Heart right ventricle (tissue), 16 donors: Measurements from ENCODE around the gene ATCAY. TPM values are rescaled to one million over a fixed set of nuclear protein-coding genes. Genes with fewer than 3 reads are reported as not detected.

ENCODE experiments used
- ATAC-seq, 8 donors: fragments of 200-7000 bp; cut with Tn5 transposase; one replicate each; pipeline ENCODE4 v1.9.1; 2020; ENCODE audit warnings: mild to moderate bottlenecking in 8 of 8, moderate library complexity in 8 of 8, moderate number of reproducible peaks in 1 of 8
- DNase-seq, 2 donors: peaks; one replicate each; pipeline ENCODE4 v3.0.0-alpha.2; 2020
- H3K27ac ChIP-seq, 10 donors: fragments of 200-600 bp; sonication (generic) in 2 of 10; one replicate each; pipeline versions ENCODE4 v1.5.0 to v1.8.0; 2020 to 2022; ENCODE audit warnings: mild to moderate bottlenecking in 3 of 10
- H3K27me3 ChIP-seq, 7 donors: fragments of 200-600 bp; one replicate each; pipeline ENCODE4 v1.8.0; 2021 to 2022; ENCODE audit warnings: mild to moderate bottlenecking in 2 of 7
- H3K36me3 ChIP-seq, 9 donors: fragments of 200-600 bp; sonication (generic) in 1 of 9; one replicate each; pipeline versions ENCODE4 v1.5.0 to v1.8.0; 2020 to 2022; ENCODE audit warnings: mild to moderate bottlenecking in 2 of 9
- H3K4me1 ChIP-seq, 9 donors: fragments of 200-600 bp; sonication (generic) in 1 of 9; one replicate each; pipeline versions ENCODE4 v1.5.0 to v1.8.0; 2020 to 2022; ENCODE audit warnings: mild to moderate bottlenecking in 4 of 9
- H3K4me3 ChIP-seq, 10 donors: fragments of 200-600 bp; sonication (generic) in 2 of 10; one replicate each; pipeline versions ENCODE4 v1.5.0 to v1.8.0; 2020 to 2022; ENCODE audit warnings: mild to moderate bottlenecking in 7 of 10, moderate library complexity in 2 of 10
- H3K9me3 ChIP-seq, 11 donors: fragments of 200-600 bp in 10 of 11; sonication (generic) in 2 of 11; one replicate each; pipeline versions ENCODE4 v1.5.0 to v1.8.0; 2013 to 2022; ENCODE audit warnings: mild to moderate bottlenecking in 2 of 11, control low read depth in 1 of 11, moderate library complexity in 1 of 11
- CTCF ChIP-seq, 9 donors: fragments of 200-600 bp; sonication (generic) in 2 of 9; IDR thresholded peaks; one replicate each; pipeline versions ENCODE4 v1.5.0 to v1.8.0; 2021 to 2022; ENCODE audit warnings: antibody characterized with exemption in 9 of 9, mild to moderate bottlenecking in 5 of 9, moderate library complexity in 1 of 9
- WGBS, 2 donors: extraction: QIAGEN DNeasy Blood & Tissue Kit; methylation state at CpG; one replicate each; pipeline ENCODE4 v1.1.7; 2013; ENCODE audit warnings: inconsistent platforms in 1 of 2; 5-methylcytosine and 5-hydroxymethylcytosine counted together
- intact Hi-C, 10 donors: fragments of 100-400 bp; cut with DNase I; formaldehyde crosslinking; loops; one replicate each; pipeline versions ENCODE4 v1.11.1 to v1.14.2; 2022
- polyA plus RNA-seq, 2 donors: library from polyadenylated mRNA; stranded (reverse); fragments of 200-250 nt; gene quantifications; one replicate each; pipeline ENCODE4 v1.2.3, GENCODE V29; 2013
- total RNA-seq, 10 donors: library from RNA; stranded (reverse); fragmentation: NEBNext Ultra II Directional in 3 of 10; extraction: Animal tissue kit (Norgen Biotek cat#: 25700) in 3 of 10; gene quantifications; one replicate each; pipeline versions ENCODE4 v1.2.1 to v1.2.4, GENCODE V29; 2021 to 2023
- donor health status: Arrhythmogenic right ventricular cardiomyopathy.
- donor health status: ischemic (EF 13 %, LVEDD 7.1; RV severe dilation, severe dysfunction).
- donor health status: healthy with polysubstance abuse.
- donor health status: DM: no; HTN: yes; CAD: no.
- donor health status: DM: no; HTN: no; CAD: no.
- donor health status: ischemic (EF 25% LVEDD 6.9; RV normal size, moderate dysfunction).
- donor health status: ischemic (EF 25% LVEDD 5.7; RV mildly dilated, moderate dysfunction).
- donor health status: healthy.
- donor health status: DM: yes; HTN: yes; CAD: no.
- donor health status: Ischemic cardiomyopathy.
- donor health status: ischemic (EF 35%, LVEDD 5.7; RV mildly dilated, moderate dysfunction).
- donor health status: nonischemic (EF 11% LVEDD 7.7; RV severe dilation, severe dysfunction).
- donor health status: DM: yes; HTN: yes; CAD: no.
- donor health status: PGD.
- donor health status: ischemic (EF 29% LVEDD 5.4; RV normal size, mild dysfunction).
- donor health status: nonischemic (EF 23%, LVEDD 6.1; RV moderate dilation, normal function).

Gene ATCAY
- total and polyA plus RNA-seq, 12 donors, result not detected

- Histone ChIP-seq H3K4me3 (no peak overlapping the region), H3K36me3 (no peaks in the 10 kb centered on the region), H3K27me3 (no peaks in the 10 kb centered on the region), H3K9me3 (peaks cover 0 to 2% (median 0%) of the 10 kb centered on the region in 11 donors), H3K27ac (no peak overlapping the region), H3K4me1 (no peaks in the 10 kb centered on the region)
- intact Hi-C loops, result no loop called here
- ATAC-seq (no peak), DNase-seq (no peak)
- 91 to 92% methylated on average over 8 of the region's 8 CpGs for WGBS, 2 donors
- no peak for TF ChIP-seq CTCF (IDR thresholded peaks at IDR 0.05)
Measured at GRCh38 chr19:3904233-3904632, 23.7 kb downstream of the ATCAY start.

- DNase-seq (no peak), ATAC-seq (peak in 2 of 8 donors; percentile 16 to 50)
- Histone ChIP-seq H3K27ac (no peak overlapping the region), H3K4me3 (no peak overlapping the region), H3K9me3 (peaks cover 0 to 19% (median 8%) of the 10 kb centered on the region in 11 donors), H3K36me3 (no peaks in the 10 kb centered on the region), H3K27me3 (no peaks in the 10 kb centered on the region), H3K4me1 (no peaks in the 10 kb centered on the region)
- no peak for TF ChIP-seq CTCF (IDR thresholded peaks at IDR 0.05)
- WGBS, 2 donors, result 85 to 86% methylated on average over 49 to 50 of the region's 50 CpGs
- intact Hi-C loops, result no loop called here
Measured at GRCh38 chr19:3907626-3908265, 27.3 kb downstream of the ATCAY start.

GRCh38 chr19:3908266-3909054 lies 28.0 kb downstream of the ATCAY start:
- Histone ChIP-seq H3K4me1 (no peaks in the 10 kb centered on the region), H3K36me3 (no peaks in the 10 kb centered on the region), H3K27ac (no peak overlapping the region), H3K9me3 (peaks cover 0 to 19% (median 8%) of the 10 kb centered on the region in 11 donors), H3K4me3 (no peak overlapping the region), H3K27me3 (no peaks in the 10 kb centered on the region)
- ATAC-seq (peak in 1 of 8 donors; percentile 33), DNase-seq (no peak)
- intact Hi-C loops, result no loop called here
- TF ChIP-seq CTCF (IDR thresholded peaks at IDR 0.05), result no peak
- 71 to 76% methylated on average over 13 to 14 of the region's 14 CpGs for WGBS, 2 donors

- DNase-seq (no peak), ATAC-seq (no peak)
- intact Hi-C loops, result no loop called here
- H3K4me1 ChIP-seq, result no peaks in the 10 kb centered on the region
- no peak overlapping the region for H3K27ac ChIP-seq
- no peak for TF ChIP-seq CTCF (IDR thresholded peaks at IDR 0.05)
- H3K27me3 ChIP-seq, result no peaks in the 10 kb centered on the region
- H3K4me3 ChIP-seq, result no peak overlapping the region
- no peaks in the 10 kb centered on the region for H3K36me3 ChIP-seq
- H3K9me3 ChIP-seq, result peaks cover 0 to 19% (median 8%) of the 10 kb centered on the region in 11 donors
- WGBS, 2 donors, result 100% methylated on average over 1 of the region's 1 CpG
Measured at GRCh38 chr19:3910105-3910504, 29.6 kb downstream of the ATCAY start.
